Activated naive CD8-positive, alpha-beta T cell treated with anti-CD3 and anti-CD28 coated beads, Interleukin-2, amount 10 ng/mL, durations not matched to agents 7 days and 5 days (primary cell): ENCODE results near the gene ATP4B. TPM values are rescaled to one million over a fixed set of nuclear protein-coding genes. Genes with fewer than 3 reads are reported as not detected.
A peak's percentile ranks its signal among the peaks of the same experiment; 100 is the strongest.

Source experiments
- ATAC-seq: fragments of 150-1000 bp; cut with Tn5 transposase; one replicate; pipeline ENCODE4 v1.10.0; 2021; ENCODE audit warnings: low read depth, moderate library complexity
- POLR2A ChIA-PET: fragments of 350-600 bp; sonication (Branson Sonifier 250); formaldehyde crosslinking; loops from one replicate; lab custom pipeline; 2021; ENCODE audit warnings: antibody characterized with exemption; lab: Charles Lee
- DNase-seq: peaks from one replicate; pipeline ENCODE4 v3.0.0; 2021
- H3K27ac Mint-ChIP-seq: one replicate; pipeline ENCODE4 v1.8.0; 2022; ENCODE audit warnings: mild to moderate bottlenecking, mixed read lengths
- H3K27me3 Mint-ChIP-seq: one replicate; pipeline ENCODE4 v1.8.0; 2022; ENCODE audit warnings: mild to moderate bottlenecking, moderate library complexity, mixed read lengths
- H3K36me3 Mint-ChIP-seq: one replicate; pipeline ENCODE4 v1.8.0; 2021; ENCODE audit warnings: mild to moderate bottlenecking, mixed read lengths
- H3K4me1 Mint-ChIP-seq: one replicate; pipeline ENCODE4 v1.8.0; 2021; ENCODE audit warnings: mixed read lengths
- H3K4me3 Mint-ChIP-seq: one replicate; pipeline ENCODE4 v1.8.0; 2022; ENCODE audit warnings: mild to moderate bottlenecking, moderate library complexity, mixed read lengths
- H3K9me3 Mint-ChIP-seq: one replicate; pipeline ENCODE4 v1.8.0; 2021; ENCODE audit warnings: mixed read lengths
- total RNA-seq, 2 experiments: library from RNA; stranded (reverse); gene quantifications; one replicate each; pipeline ENCODE4 v1.2.3, GENCODE V29; 2021

The ATP4B gene
- total RNA-seq, 2 experiments from 2014 or later = not detected

DNA sequence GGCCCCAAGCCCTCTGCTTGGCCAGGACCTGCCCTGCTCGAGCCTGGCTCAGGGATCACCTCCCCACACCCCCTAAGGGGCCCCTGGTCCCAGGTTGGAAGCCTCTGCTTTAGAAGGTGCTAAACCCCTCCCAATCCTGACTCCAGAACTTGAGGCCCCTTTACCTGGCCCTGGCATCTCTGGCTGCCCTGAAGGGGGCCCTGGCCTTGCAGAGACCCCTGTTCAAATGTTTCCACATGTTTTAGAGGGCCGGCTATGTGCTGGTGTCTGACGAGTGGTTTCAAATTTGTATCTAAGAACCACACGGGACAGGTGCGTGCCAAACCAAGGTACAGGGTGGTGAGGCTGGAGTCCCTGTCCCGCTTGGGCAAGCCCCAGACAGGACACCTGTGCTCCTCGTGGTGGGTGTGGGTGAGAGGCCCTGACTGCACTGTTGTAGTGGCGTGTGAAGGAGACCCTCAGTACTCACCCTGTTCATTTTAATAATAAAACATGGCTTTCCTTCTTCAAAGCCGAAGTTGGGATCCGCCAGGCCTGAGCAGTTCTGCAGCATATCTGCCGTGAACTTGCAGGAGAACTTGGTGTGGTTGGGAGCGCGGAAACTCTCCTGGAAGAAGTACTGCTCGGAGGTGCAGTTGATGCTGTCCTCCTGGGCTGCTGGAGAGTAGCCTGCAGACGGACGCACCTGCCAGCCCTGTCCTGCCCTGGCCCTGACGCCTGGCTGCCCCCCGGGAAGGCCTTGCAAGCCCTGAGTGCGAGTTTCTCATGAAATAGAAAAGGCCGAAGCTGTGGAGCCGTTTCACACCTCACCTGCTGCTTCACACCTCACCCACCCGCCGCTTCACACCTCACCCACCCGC lies 5.4 kb downstream of the ATP4B start:
- DNase-seq (peak; percentile 24), ATAC-seq (no peak)
- Mint-ChIP-seq H3K9me3 (no peaks in the 10 kb centered on the region), H3K27me3 (no peaks in the 10 kb centered on the region), H3K4me1 (no peaks in the 10 kb centered on the region), H3K4me3 (no peak overlapping the region), H3K36me3 (no peaks in the 10 kb centered on the region), H3K27ac (no peak overlapping the region)
- POLR2A ChIA-PET = no interaction called here

DNA sequence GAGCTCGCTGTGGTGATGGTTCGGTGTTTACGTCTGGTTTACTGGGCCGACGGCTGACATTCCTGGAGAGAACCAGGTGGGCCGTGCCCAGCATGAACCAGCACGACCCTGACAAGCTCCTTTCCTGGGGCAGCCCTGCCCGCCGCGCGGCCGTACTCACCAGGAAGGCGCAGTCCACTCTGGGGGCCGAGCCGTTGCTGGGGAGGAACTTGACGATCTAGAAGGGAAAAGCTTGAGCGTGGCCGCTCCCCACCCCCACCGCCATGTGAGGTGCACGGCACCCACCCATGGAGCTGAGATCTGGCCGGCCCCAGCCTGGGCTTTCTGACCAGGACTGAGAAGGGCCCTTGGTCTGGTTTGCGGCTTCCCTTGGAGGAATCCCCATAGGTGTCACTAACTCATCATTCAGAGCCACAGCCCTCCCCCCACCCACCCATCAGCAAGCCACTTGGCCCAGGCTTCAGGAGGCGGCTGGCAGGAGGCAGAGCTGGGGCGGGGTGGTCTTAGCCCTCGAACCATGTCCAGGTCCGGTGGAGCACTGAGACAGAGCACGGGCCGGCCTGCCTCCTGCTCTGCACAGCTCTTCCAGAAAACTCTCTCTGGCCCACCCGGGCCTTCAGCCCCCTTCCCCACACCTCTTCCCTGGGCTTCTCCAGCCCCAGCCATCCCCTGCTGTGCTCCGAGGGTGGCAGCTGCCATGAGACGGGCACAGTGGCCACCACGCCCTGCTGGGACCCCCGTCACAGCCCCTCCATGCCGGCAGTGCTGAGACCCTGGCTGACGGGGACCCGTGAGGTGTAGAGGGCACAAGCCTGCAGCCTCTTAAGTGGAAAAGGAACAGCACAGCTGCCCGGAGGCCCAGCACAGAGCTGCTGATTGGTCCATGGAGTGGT lies 6.2 kb downstream of the ATP4B start:
- Mint-ChIP-seq H3K27me3 (no peaks in the 10 kb centered on the region), H3K4me1 (peaks cover 4% of the 10 kb centered on the region), H3K36me3 (no peaks in the 10 kb centered on the region), H3K9me3 (no peaks in the 10 kb centered on the region), H3K4me3 (no peak overlapping the region), H3K27ac (no peak overlapping the region)
- peak; percentile 24 for DNase-seq
- POLR2A ChIA-PET = interaction anchor here (0.6 kb wide), 1 partner anchor 242 kb away, joined by 3 read pairs; no protein-coding TSS in a partner anchor
- no peak for ATAC-seq

DNA sequence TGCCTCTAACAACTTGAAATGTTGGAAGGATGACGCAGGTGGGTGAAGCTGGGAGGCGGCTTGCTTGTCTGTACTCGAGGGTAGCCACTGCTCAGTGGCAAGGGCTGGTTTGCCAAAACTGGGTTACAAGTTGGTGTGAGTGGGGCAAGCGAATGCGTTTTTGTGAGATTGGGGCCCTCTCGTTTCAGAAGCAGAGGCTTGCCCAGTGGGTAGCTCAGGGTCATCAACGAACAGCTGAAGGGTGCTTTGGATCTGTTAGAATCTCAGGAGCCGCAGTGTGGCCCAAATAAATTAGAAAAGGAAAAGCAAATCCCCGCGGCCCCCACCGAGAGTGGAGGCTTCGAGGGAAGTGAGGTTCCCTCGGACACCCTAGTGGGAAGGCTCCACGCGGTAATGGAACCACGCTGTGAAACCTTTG lies 7.3 kb downstream of the ATP4B start:
- Mint-ChIP-seq H3K4me3 (no peak overlapping the region), H3K9me3 (no peaks in the 10 kb centered on the region), H3K27me3 (no peaks in the 10 kb centered on the region), H3K4me1 (peaks cover 12% of the 10 kb centered on the region), H3K27ac (no peak overlapping the region), H3K36me3 (no peaks in the 10 kb centered on the region)
- POLR2A ChIA-PET = no interaction called here
- ATAC-seq (no peak), DNase-seq (peak; percentile 19)

DNA sequence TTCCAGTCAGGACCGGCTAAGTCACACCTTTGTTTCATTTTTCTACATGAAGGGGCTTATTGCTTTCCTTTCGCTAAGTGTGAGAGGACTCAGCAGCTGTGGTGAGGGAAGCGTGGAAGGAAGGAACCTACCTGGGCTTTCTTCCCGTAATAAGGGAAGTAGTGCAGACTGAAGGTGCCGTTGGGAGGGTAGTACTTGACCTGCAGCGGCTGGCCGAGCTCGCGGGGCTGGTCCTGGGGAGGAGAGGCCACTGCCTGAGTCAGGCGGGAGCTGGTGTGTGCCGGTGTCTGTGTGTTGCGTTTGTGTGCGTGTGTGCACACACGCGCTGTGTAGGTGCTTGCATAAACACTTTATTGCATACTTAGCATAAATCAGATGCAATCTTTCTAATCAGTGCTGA lies 7.7 kb downstream of the ATP4B start:
- ATAC-seq = no peak
- Mint-ChIP-seq H3K36me3 (no peaks in the 10 kb centered on the region), H3K4me3 (no peak overlapping the region), H3K4me1 (peaks cover 13% of the 10 kb centered on the region), H3K9me3 (no peaks in the 10 kb centered on the region), H3K27ac (no peak overlapping the region), H3K27me3 (no peaks in the 10 kb centered on the region)
- POLR2A ChIA-PET = no interaction called here
- DNase-seq = peak; percentile 7

DNA sequence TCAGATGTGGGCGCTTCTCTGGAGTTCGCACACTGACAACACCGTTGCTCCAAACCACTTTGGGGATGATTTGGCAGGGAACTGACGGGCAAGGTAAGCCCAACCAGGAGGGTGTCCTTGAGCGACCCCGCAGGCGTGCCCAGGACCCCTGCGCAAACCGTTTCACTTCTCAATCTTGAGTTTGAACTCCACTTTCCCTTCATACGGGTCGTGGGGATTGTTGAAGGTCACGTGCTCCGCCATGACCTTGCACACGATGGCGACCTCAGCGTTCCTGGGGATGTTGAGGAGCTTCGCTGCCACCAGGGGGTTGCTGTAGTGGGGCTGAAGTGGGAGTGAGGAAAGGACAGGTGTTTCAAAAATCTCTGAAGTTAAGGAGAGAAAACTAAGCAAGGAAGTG lies 8.8 kb downstream of the ATP4B start:
- no peak overlapping the region for H3K27ac Mint-ChIP-seq
- no peaks in the 10 kb centered on the region for H3K27me3 Mint-ChIP-seq
- H3K4me1 Mint-ChIP-seq = peaks cover 16% of the 10 kb centered on the region
- DNase-seq (peak; percentile 9), ATAC-seq (no peak)
- POLR2A ChIA-PET = no interaction called here
- no peaks in the 10 kb centered on the region for H3K36me3 Mint-ChIP-seq
- no peaks in the 10 kb centered on the region for H3K9me3 Mint-ChIP-seq
- no peak overlapping the region for H3K4me3 Mint-ChIP-seq

DNA sequence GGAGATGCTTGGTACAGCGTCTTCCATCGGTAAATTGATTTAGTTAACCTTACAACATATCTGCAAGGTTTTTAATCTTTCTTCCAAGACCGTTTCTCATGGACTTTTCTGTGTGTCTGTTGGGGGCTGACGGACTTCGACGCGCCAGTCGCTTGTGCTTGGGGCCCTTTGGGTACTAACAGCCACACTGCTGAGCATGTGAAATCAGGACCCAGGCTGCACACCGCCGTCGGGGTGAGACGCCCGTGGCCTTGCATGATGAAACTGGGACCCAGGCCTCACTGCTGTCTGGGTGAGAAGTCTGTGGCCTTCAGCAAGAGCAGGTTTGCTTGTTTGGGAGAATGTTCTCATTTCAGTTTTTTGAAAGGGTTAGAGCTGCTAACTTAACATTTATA lies 9.8 kb downstream of the ATP4B start:
- Mint-ChIP-seq H3K27ac (no peak overlapping the region), H3K4me3 (no peak overlapping the region), H3K9me3 (no peaks in the 10 kb centered on the region), H3K4me1 (peaks cover 16% of the 10 kb centered on the region), H3K36me3 (peaks cover 2% of the 10 kb centered on the region), H3K27me3 (no peaks in the 10 kb centered on the region)
- DNase-seq (peak; percentile 4), ATAC-seq (no peak)
- POLR2A ChIA-PET = no interaction called here

DNA sequence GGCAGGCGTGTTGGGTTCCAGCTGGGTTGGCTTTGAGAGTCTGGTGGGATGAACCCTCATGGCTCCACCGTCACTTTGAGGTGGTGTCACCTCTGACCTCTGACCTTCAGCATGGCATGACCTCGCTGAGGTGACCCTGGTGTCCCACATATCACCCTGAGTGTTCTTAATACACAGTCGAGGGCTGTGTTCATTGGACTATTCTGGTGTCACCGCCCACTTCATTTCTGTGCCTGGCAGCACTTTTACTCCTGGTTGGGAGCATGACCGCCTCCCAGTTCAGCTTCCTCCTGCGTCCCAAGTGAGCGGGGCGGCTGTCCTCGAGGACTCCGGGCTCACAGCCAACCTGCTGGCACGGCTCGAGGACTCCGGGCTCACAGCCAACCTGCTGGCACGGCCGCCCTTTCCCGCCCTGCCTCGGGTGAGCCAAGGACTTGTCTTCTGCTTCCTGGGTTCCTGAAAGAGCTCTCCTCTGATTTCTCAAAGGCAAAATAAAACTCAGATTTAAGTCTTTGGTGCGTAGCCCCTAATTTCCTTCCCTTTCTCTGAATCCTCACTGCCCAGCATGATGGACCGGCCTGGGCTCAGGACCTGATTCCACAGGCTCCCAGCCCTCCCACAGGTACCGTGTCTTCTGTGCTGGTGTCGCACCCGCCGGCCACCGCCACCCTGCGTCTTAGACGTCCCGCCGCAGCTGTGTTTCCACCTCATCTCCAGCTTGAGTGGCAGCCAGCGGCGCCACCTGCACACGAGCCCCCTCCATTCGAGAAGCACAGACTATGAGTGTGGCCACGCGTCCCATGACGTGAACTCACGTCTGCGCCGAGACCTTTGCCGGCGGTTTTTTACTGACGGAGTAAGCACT lies 10.4 kb downstream of the ATP4B start:
- Mint-ChIP-seq H3K27me3 (no peaks in the 10 kb centered on the region), H3K4me3 (no peak overlapping the region), H3K27ac (no peak overlapping the region), H3K36me3 (peaks cover 7% of the 10 kb centered on the region), H3K9me3 (no peaks in the 10 kb centered on the region), H3K4me1 (peaks cover 16% of the 10 kb centered on the region)
- POLR2A ChIA-PET = no interaction called here
- ATAC-seq (no peak), DNase-seq (peak; percentile 26)

DNA sequence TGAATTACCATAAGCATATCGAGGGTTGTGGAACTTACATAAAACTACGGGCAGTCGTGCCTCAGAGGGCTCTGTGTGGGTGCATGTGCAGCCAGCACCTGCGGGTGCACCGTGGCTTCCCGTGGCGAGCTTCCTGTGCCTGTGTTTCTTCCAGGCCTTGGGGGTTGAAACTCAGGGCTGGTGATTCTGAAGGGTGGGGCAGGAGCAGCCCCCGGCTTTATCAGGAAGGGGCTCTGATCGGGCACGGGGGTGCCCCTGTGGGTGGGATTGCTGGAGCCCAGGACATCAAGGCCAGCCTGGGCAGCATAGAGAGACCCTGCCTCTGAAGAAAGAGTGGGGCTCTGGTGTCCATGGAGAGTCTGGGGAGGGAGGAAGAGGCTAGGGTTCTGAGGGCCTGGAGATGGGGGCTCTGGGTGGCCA lies 11.1 kb downstream of the ATP4B start:
- Mint-ChIP-seq H3K4me1 (peaks cover 16% of the 10 kb centered on the region), H3K36me3 (peaks cover 13% of the 10 kb centered on the region), H3K27me3 (no peaks in the 10 kb centered on the region), H3K9me3 (no peaks in the 10 kb centered on the region), H3K27ac (no peak overlapping the region), H3K4me3 (no peak overlapping the region)
- POLR2A ChIA-PET = no interaction called here
- DNase-seq (peak; percentile 33), ATAC-seq (peak; percentile 62)

DNA sequence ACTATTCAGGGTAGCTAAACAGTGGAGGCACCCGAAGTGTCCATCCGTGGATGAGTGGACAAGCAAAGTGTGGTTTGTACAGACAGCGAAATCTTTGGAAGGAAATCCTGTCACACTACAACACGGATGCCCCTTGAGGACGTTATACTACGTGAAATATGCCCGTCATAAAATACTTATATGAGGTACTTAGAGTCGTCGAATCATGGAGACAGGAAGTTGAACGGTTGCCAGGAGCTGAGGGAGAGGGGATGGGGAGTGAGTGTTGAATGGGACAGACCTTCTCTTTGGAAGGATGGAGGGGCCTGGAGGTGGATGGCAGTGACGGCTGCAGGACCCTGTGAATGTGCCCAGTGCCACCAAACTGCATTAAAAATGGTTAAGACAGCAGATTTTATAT lies 11.6 kb downstream of the ATP4B start:
- H3K4me1 Mint-ChIP-seq = peaks cover 16% of the 10 kb centered on the region
- POLR2A ChIA-PET = no interaction called here
- H3K27me3 Mint-ChIP-seq = no peaks in the 10 kb centered on the region
- peak overlapping the region; percentile 1 for H3K27ac Mint-ChIP-seq
- ATAC-seq (peak; percentile 45), DNase-seq (peak; percentile 23)
- H3K4me3 Mint-ChIP-seq = no peak overlapping the region
- no peaks in the 10 kb centered on the region for H3K9me3 Mint-ChIP-seq
- peaks cover 19% of the 10 kb centered on the region for H3K36me3 Mint-ChIP-seq

DNA sequence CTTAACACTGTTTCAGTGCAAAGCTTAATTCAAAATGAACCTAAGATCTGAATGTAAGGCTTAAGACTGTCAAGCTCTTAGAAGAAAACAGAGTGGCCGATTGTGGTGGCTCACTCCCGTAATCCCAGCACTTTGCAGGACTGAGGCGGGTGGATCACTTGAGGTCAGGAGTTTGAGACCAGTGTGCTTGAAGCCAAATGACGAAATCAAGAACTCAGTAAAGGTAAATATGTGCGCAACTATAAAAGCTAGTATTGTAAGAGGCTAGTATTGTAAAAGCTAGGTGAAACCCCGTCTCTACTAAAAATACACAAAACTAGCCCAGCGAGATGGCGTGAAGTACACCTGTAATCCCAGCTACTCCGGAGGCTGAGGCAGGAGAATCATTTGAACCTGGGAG lies 12.7 kb downstream of the ATP4B start:
- Mint-ChIP-seq H3K9me3 (no peaks in the 10 kb centered on the region), H3K27ac (no peak overlapping the region), H3K36me3 (peaks cover 25% of the 10 kb centered on the region), H3K4me1 (peaks cover 16% of the 10 kb centered on the region), H3K4me3 (no peak overlapping the region), H3K27me3 (no peaks in the 10 kb centered on the region)
- no peak for DNase-seq
- ATAC-seq = no peak
- POLR2A ChIA-PET = interaction anchor here (0.6 kb wide), 1 partner anchor 257 kb away, joined by 4 read pairs; no protein-coding TSS in a partner anchor

DNA sequence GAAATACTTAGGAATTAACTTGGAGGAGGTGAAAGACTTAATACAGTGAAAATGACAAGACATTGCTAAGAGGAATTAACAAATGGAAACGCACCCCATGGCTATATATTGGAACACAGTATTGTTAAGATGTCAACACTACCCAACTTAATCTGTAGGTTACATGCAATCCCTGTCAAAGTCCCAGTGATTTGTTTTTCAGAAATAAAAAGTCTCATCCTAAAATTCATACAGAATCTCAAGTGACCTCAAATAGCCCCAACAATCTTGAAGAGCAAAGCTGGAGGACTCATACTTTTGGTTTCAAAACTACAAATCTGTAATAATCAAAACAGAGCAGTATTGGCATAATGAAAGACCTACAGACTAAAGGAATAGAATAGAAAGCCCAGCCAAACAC lies 13.2 kb downstream of the ATP4B start:
- no peaks in the 10 kb centered on the region for H3K27me3 Mint-ChIP-seq
- H3K4me1 Mint-ChIP-seq = peaks cover 16% of the 10 kb centered on the region
- DNase-seq = no peak
- H3K36me3 Mint-ChIP-seq = peaks cover 31% of the 10 kb centered on the region
- H3K27ac Mint-ChIP-seq = no peak overlapping the region
- no peak for ATAC-seq
- H3K4me3 Mint-ChIP-seq = no peak overlapping the region
- no peaks in the 10 kb centered on the region for H3K9me3 Mint-ChIP-seq
- POLR2A ChIA-PET = interaction anchor here (0.6 kb wide), 1 partner anchor 256 kb away, joined by 4 read pairs; no protein-coding TSS in a partner anchor

DNA sequence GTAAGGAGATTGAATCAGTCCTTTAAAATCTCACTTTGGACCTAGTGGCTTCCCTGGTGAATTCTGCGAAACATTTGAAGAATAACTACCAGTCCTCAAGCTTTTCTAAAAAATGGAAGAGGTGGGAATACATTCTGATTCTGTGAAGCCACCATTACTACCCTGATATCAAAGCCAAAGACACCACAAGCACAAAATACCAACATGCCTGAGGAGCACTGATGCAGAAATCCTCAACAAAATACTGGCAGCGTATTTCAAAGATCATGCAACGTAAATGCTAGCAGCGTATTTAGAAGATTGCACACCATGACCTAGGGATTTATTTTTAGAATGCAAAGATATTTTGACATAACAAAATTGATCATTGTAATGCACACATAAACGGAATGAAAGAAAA lies 14.4 kb downstream of the ATP4B start:
- ATAC-seq (no peak), DNase-seq (no peak)
- no peaks in the 10 kb centered on the region for H3K27me3 Mint-ChIP-seq
- no peak overlapping the region for H3K4me3 Mint-ChIP-seq
- POLR2A ChIA-PET = no interaction called here
- peaks cover 16% of the 10 kb centered on the region for H3K4me1 Mint-ChIP-seq
- no peak overlapping the region for H3K27ac Mint-ChIP-seq
- no peaks in the 10 kb centered on the region for H3K9me3 Mint-ChIP-seq
- H3K36me3 Mint-ChIP-seq = peaks cover 38% of the 10 kb centered on the region

DNA sequence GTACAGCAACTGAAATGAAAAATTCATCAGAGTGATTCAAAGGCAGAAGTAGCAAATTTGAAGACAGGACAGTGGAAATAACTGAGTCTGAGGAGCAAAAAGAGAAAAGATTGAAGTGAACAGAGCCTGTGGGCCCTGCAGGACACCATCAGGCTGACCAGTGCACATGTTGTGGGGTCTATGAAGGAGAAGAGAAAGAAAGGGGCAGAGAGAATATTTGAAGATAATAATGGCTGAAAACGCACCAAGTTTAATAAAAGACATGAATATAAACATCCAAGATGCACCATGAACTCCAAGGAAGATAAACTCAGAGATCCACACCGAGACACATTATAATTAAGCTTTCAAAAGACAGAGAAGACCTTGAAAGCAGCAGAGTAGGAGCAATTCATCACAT lies 15.4 kb downstream of the ATP4B start:
- Mint-ChIP-seq H3K4me1 (peaks cover 16% of the 10 kb centered on the region), H3K9me3 (no peaks in the 10 kb centered on the region), H3K4me3 (no peak overlapping the region), H3K36me3 (peaks cover 41% of the 10 kb centered on the region), H3K27ac (no peak overlapping the region), H3K27me3 (no peaks in the 10 kb centered on the region)
- ATAC-seq = no peak
- DNase-seq = no peak
- POLR2A ChIA-PET = no interaction called here
